ENCODE measurements around the gene RANBP17. TPM values are rescaled to one million over a fixed set of nuclear protein-coding genes. Genes with fewer than 3 reads are reported as not detected.
"Not testable (repeated sequence)": the region's sequence is repeated elsewhere in the genome, so short reads cannot be mapped to it uniquely, and the experiment has no call there.

RANBP17 gene
- polyA plus RNA-seq, 1 donor, result 8.0 TPM

GRCh38 chr5:171297941-171298340 is 436.1 kb downstream of the RANBP17 start:
- DNase-seq (ENCODE audit: low read depth), result not testable (repeated sequence)

- DNase-seq (ENCODE audit: low read depth), result no peak
Measured at GRCh38 chr5:171299228-171299627, 437.4 kb downstream of the RANBP17 start.

GRCh38 chr5:171299851-171300250 is 438.0 kb downstream of the RANBP17 start:
- DNase-seq (ENCODE audit: low read depth), result no peak

- DNase-seq (ENCODE audit: low read depth), result no peak
Measured at GRCh38 chr5:171300358-171300757, 438.5 kb downstream of the RANBP17 start.

- no peak for DNase-seq (ENCODE audit: low read depth)
Measured at GRCh38 chr5:171306166-171306565, 444.3 kb downstream of the RANBP17 start.

GRCh38 chr5:171306781-171307591 is 445.2 kb downstream of the RANBP17 start:
- DNase-seq (ENCODE audit: low read depth), result no peak

- DNase-seq (ENCODE audit: low read depth), result no peak
Measured at GRCh38 chr5:171307789-171308452, 446.1 kb downstream of the RANBP17 start.

- DNase-seq (ENCODE audit: low read depth), result no peak
Measured at GRCh38 chr5:171308453-171309275, 446.8 kb downstream of the RANBP17 start, which contains the start of gene TLX3. Gene TLX3, plus strand, starts transcription at chr5:171309248. Its CDS starts 118 bp downstream, at chr5:171309366.

GRCh38 chr5:171309276-171310211 is 447.7 kb downstream of the RANBP17 start:
- no peak for DNase-seq (ENCODE audit: low read depth)

- DNase-seq (ENCODE audit: low read depth), result no peak
Measured at GRCh38 chr5:171310212-171310818, 448.5 kb downstream of the RANBP17 start.

- DNase-seq (ENCODE audit: low read depth), result no peak
Measured at GRCh38 chr5:171310819-171311321, 449.1 kb downstream of the RANBP17 start.

GRCh38 chr5:171311322-171312077 is 449.7 kb downstream of the RANBP17 start:
- peak; percentile 34 for DNase-seq (ENCODE audit: low read depth)

GRCh38 chr5:171312129-171312974 is 450.5 kb downstream of the RANBP17 start:
- DNase-seq (ENCODE audit: low read depth), result no peak

GRCh38 chr5:171313481-171314206 is 451.8 kb downstream of the RANBP17 start:
- DNase-seq (ENCODE audit: low read depth), result no peak

- peak; percentile 24 for DNase-seq (ENCODE audit: low read depth)
Measured at GRCh38 chr5:171314728-171315385, 453.0 kb downstream of the RANBP17 start.

GRCh38 chr5:171315386-171315891 is 453.6 kb downstream of the RANBP17 start:
- DNase-seq (ENCODE audit: low read depth), result no peak

GRCh38 chr5:171315925-171316257 is 454.1 kb downstream of the RANBP17 start:
- DNase-seq (ENCODE audit: low read depth), result no peak
